Sigmoid colon (tissue), 7 donors: ENCODE results near the gene ARHGDIA. TPM values are rescaled to one million over a fixed set of nuclear protein-coding genes. Genes with fewer than 3 reads are reported as not detected.

ENCODE experiments used
- DNase-seq: peaks from one replicate; pipeline ENCODE4 v3.0.0-alpha.2; 2019
- H3K27ac ChIP-seq, 4 donors: fragments of 200-600 bp; sonication (generic); one replicate each; pipeline ENCODE4 v1.5.1; 2016 to 2019; ENCODE audit warnings: mild to moderate bottlenecking in 1 of 4
- H3K27me3 ChIP-seq, 3 donors: fragments of 200-600 bp; sonication (generic); one replicate each; pipeline ENCODE4 v1.5.1; 2019; ENCODE audit warnings: mild to moderate bottlenecking in 1 of 3
- H3K36me3 ChIP-seq, 4 donors: fragments of 200-600 bp; sonication (generic); one replicate each; pipeline ENCODE4 v1.5.1; 2016 to 2019
- H3K4me1 ChIP-seq, 4 donors: fragments of 200-600 bp; sonication (generic); one replicate each; pipeline ENCODE4 v1.5.1; 2017 to 2019
- H3K4me3 ChIP-seq, 4 donors: fragments of 200-600 bp; sonication (generic); one replicate each; pipeline ENCODE4 v1.5.1; 2017 to 2019; ENCODE audit warnings: mild to moderate bottlenecking in 2 of 4, moderate library complexity in 1 of 4
- H3K9me3 ChIP-seq, 4 donors: fragments of 200-600 bp in 3 of 4; sonication (generic) in 3 of 4; one replicate each; pipeline versions ENCODE4 v1.5.1 to v1.6.1; 2013 to 2019
- CTCF ChIP-seq, 4 experiments: fragments of 450-650 bp in 3 of 4; fragments of 200-600 bp in 1 of 4; IDR thresholded peaks; one replicate each; pipeline ENCODE4 v1.5.1; 2016 to 2019; ENCODE audit warnings: antibody characterized with exemption in 4 of 4, mild to moderate bottlenecking in 3 of 4, moderate library complexity in 2 of 4
- EP300 ChIP-seq, 4 donors: sonication (generic); formaldehyde crosslinking; IDR thresholded peaks; one replicate each; pipeline ENCODE4 v1.6.1; 2017; ENCODE audit warnings: antibody characterized with exemption in 4 of 4
- POLR2A ChIP-seq, 2 donors: fragments of 450-650 bp; IDR thresholded peaks; one replicate each; pipeline ENCODE4 v1.6.1; 2016; ENCODE audit warnings: antibody characterized with exemption in 2 of 2, mild to moderate bottlenecking in 2 of 2, moderate library complexity in 2 of 2
- POLR2AphosphoS5 ChIP-seq, 4 donors: sonication (generic); formaldehyde crosslinking; IDR thresholded peaks; one replicate each; pipeline ENCODE4 v1.6.1; 2017; ENCODE audit warnings: antibody characterized with exemption in 4 of 4
- WGBS, 2 donors: extraction: QIAGEN DNeasy Blood & Tissue Kit; methylation state at CpG; one replicate each; pipeline ENCODE4 v1.1.7; 2013; 5-methylcytosine and 5-hydroxymethylcytosine counted together
- intact Hi-C: fragments of 100-400 bp; cut with DNase I; formaldehyde crosslinking; loops from one replicate; pipeline ENCODE4 v1.15.1; 2023
- polyA plus RNA-seq, 3 donors: library from polyadenylated mRNA; stranded (reverse); fragments of 200-250 nt; gene quantifications; one replicate each; pipeline ENCODE4 v1.2.3, GENCODE V29; 2013
- total RNA-seq, 4 donors: library from RNA; depleted of rRNA; stranded (reverse); fragments of >200 nt; gene quantifications; one replicate each; pipeline ENCODE4 v1.1.0, GENCODE V29; 2016
- donor health status: healthy with polysubstance abuse.
- donor health status: Bipolar disorder and iron deficiency.
- donor health status: healthy.

The ARHGDIA gene
- total and polyA plus RNA-seq, 7 donors: 67.0 to 452 (median 99.5) TPM

- no peaks in the 10 kb centered on the region for H3K9me3 ChIP-seq
- TF ChIP-seq POLR2A (IDR thresholded peaks at IDR 0.05): no peak
- no peak for TF ChIP-seq CTCF (IDR thresholded peaks at IDR 0.05)
- no peak for TF ChIP-seq EP300 (IDR thresholded peaks at IDR 0.05)
- TF ChIP-seq POLR2AphosphoS5 (IDR thresholded peaks at IDR 0.05): no peak
- no peak overlapping the region for H3K4me3 ChIP-seq
- no peak for DNase-seq
- peaks cover 48 to 94% (median 63%) of the 10 kb centered on the region in 4 donors for H3K36me3 ChIP-seq
- 95 to 97% methylated on average over 12 of the region's 12 CpGs for WGBS, 2 donors
- H3K4me1 ChIP-seq: no peaks in the 10 kb centered on the region
- no peak overlapping the region for H3K27ac ChIP-seq
- intact Hi-C loops: no loop called here
- no peaks in the 10 kb centered on the region for H3K27me3 ChIP-seq
Observed at GRCh38 chr17:81849457-81849856, 21.7 kb downstream of the ARHGDIA start.

GRCh38 chr17:81846743-81847689 is 24.1 kb downstream of the ARHGDIA start:
- no peak overlapping the region for H3K27ac ChIP-seq

GRCh38 chr17:81845881-81846742 is 25.0 kb downstream of the ARHGDIA start:
- intact Hi-C loops: no loop called here

More at GRCh38 chr17:81846743-81847689, 24.1 kb downstream of the ARHGDIA start:
- Histone ChIP-seq H3K9me3 (no peaks in the 10 kb centered on the region), H3K36me3 (peaks cover 46 to 86% (median 56%) of the 10 kb centered on the region in 4 donors), H3K4me1 (no peaks in the 10 kb centered on the region), H3K27me3 (no peaks in the 10 kb centered on the region), H3K4me3 (no peak overlapping the region)
- TF ChIP-seq CTCF (IDR thresholded peaks at IDR 0.05) (no peak), EP300 (IDR thresholded peaks at IDR 0.05) (no peak), POLR2AphosphoS5 (IDR thresholded peaks at IDR 0.05) (no peak)
- WGBS, 2 donors: 86 to 94% methylated on average over 24 of the region's 24 CpGs
- no peak for DNase-seq
- intact Hi-C loops: no loop called here

GRCh38 chr17:81845361-81845760 is 25.8 kb downstream of the ARHGDIA start:
- TF ChIP-seq POLR2AphosphoS5 (IDR thresholded peaks at IDR 0.05): no peak
- no peak for TF ChIP-seq EP300 (IDR thresholded peaks at IDR 0.05)
- TF ChIP-seq CTCF (IDR thresholded peaks at IDR 0.05): no peak
- no peak for TF ChIP-seq POLR2A (IDR thresholded peaks at IDR 0.05)
- WGBS, 2 donors: 91 to 94% methylated on average over 13 of the region's 13 CpGs
- H3K36me3 ChIP-seq: peaks cover 38 to 70% (median 46%) of the 10 kb centered on the region in 4 donors

More at GRCh38 chr17:81845881-81846742, 25.0 kb downstream of the ARHGDIA start:
- DNase-seq: no peak
- Histone ChIP-seq H3K9me3 (no peaks in the 10 kb centered on the region), H3K4me3 (no peak overlapping the region), H3K4me1 (no peaks in the 10 kb centered on the region), H3K36me3 (peaks cover 38 to 77% (median 47%) of the 10 kb centered on the region in 4 donors), H3K27me3 (no peaks in the 10 kb centered on the region), H3K27ac (no peak overlapping the region)
- WGBS, 2 donors: 95 to 96% methylated on average over 38 of the region's 38 CpGs
- TF ChIP-seq EP300 (IDR thresholded peaks at IDR 0.05): no peak
- TF ChIP-seq POLR2A (IDR thresholded peaks at IDR 0.05): no peak
- no peak for TF ChIP-seq POLR2AphosphoS5 (IDR thresholded peaks at IDR 0.05)
- no peak for TF ChIP-seq CTCF (IDR thresholded peaks at IDR 0.05)

More at GRCh38 chr17:81845361-81845760, 25.8 kb downstream of the ARHGDIA start:
- H3K27me3 ChIP-seq: no peaks in the 10 kb centered on the region
- no peak overlapping the region for H3K27ac ChIP-seq
- H3K4me3 ChIP-seq: no peak overlapping the region
- H3K9me3 ChIP-seq: no peaks in the 10 kb centered on the region
- intact Hi-C loops: no loop called here
- no peak for DNase-seq
- H3K4me1 ChIP-seq: no peaks in the 10 kb centered on the region
